Aorta (tissue), 5 donors: ENCODE results near the gene TTC21B. TPM values are rescaled to one million over a fixed set of nuclear protein-coding genes. Genes with fewer than 3 reads are reported as not detected.

Experiments
- ATAC-seq: fragments of 200-7000 bp; cut with Tn5 transposase; one replicate; pipeline ENCODE4 v1.9.1; 2022; ENCODE audit warnings: moderate library complexity; ENCODE audit not compliant: low FRiP score
- DNase-seq, 2 donors: peaks; one replicate each; pipeline ENCODE4 v3.0.0-alpha.2; 2020
- H3K27ac ChIP-seq, 2 donors: one replicate each; pipeline ENCODE4 v1.5.1; 2013; ENCODE audit warnings: low read length in 2 of 2, mild to moderate bottlenecking in 2 of 2, moderate library complexity in 2 of 2, control low read depth in 1 of 2, inconsistent platforms in 1 of 2, low read depth in 1 of 2
- H3K27me3 ChIP-seq, 2 donors: one replicate each; pipeline ENCODE4 v1.6.1; 2013; ENCODE audit warnings: control low read depth in 1 of 2, low read length in 1 of 2, mild to moderate bottlenecking in 1 of 2, moderate library complexity in 1 of 2; ENCODE audit not compliant: insufficient read depth in 2 of 2, control insufficient read depth in 1 of 2
- H3K36me3 ChIP-seq, 2 donors: one replicate each; pipeline ENCODE4 v1.6.1; 2013; ENCODE audit warnings: control low read depth in 1 of 2, low read length in 1 of 2, mild to moderate bottlenecking in 1 of 2; ENCODE audit not compliant: insufficient read depth in 2 of 2, control insufficient read depth in 1 of 2
- H3K4me1 ChIP-seq, 2 donors: one replicate each; pipeline ENCODE4 v1.6.1; 2013; ENCODE audit warnings: low read length in 2 of 2, control low read depth in 1 of 2, mild to moderate bottlenecking in 1 of 2, moderate library complexity in 1 of 2; ENCODE audit not compliant: insufficient read depth in 2 of 2, control insufficient read depth in 1 of 2
- H3K4me3 ChIP-seq, 2 donors: one replicate each; pipeline ENCODE4 v1.5.1; 2013; ENCODE audit warnings: low read length in 2 of 2, control low read depth in 1 of 2, mild to moderate bottlenecking in 1 of 2
- H3K9me3 ChIP-seq: one replicate; pipeline ENCODE4 v1.6.1; 2013; ENCODE audit warnings: mild to moderate bottlenecking, low read length; ENCODE audit not compliant: control insufficient read depth
- WGBS, 2 donors: extraction: QIAGEN DNeasy Blood & Tissue Kit; methylation state at CpG; one replicate each; pipeline ENCODE4 v1.1.7; 2013; 5-methylcytosine and 5-hydroxymethylcytosine counted together
- intact Hi-C, 2 donors: fragments of 100-400 bp; cut with DNase I; formaldehyde crosslinking; loops; one replicate each; pipeline versions ENCODE4 v1.14.2 to v1.15.0; 2022
- polyA plus RNA-seq, 2 donors: library from polyadenylated mRNA; stranded (reverse); fragments of 200-250 nt; gene quantifications; one replicate each; pipeline ENCODE4 v1.2.3, GENCODE V29; 2013
- total RNA-seq, 2 donors: library from RNA; stranded (reverse); fragmentation: NEBNext Ultra II Directional; extraction: Animal tissue kit (Norgen Biotek cat#: 25700); gene quantifications; one replicate each; pipeline ENCODE4 v1.2.1, GENCODE V29; 2021
- donor health status: healthy with polysubstance abuse.
- donor health status: Bipolar disorder and iron deficiency.
- donor health status: DM: no; HTN: no; CAD: no.
- donor health status: DM: no; HTN: no; CAD: no.
- donor health status: DM: yes; HTN: yes; CAD: no.

TTC21B gene
- total and polyA plus RNA-seq, 4 donors = 3.1 to 31.8 (median 16.9) TPM

DNA sequence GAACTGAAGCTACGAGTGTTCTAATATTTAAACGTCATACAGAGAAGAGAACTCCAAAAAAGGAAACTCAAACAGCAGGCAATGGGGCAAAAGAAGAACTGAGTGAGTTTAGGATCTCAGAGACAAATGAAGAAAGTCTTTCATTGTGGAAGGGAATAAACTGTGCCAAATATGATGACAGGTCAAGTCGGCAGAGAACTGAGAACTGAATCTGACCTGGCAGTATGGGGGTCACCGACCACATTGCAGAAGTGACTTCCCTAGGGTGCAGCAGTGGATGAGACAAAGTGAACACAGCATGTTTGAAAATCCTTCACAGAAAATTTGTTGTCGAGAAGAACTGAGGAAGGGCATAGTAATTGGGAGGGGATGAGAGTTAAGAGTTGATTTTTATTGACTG is 55.9 kb downstream of the TTC21B start:
- H3K9me3 ChIP-seq = no peaks in the 10 kb centered on the region
- DNase-seq (peak in 1 of 2 donors; percentile 47), ATAC-seq (no peak)
- H3K4me1 ChIP-seq = peaks cover 0 to under 1% of the 10 kb centered on the region in 2 donors
- 58 to 67% methylated on average over 5 of the region's 5 CpGs for WGBS, 2 donors
- H3K27ac ChIP-seq = no peak overlapping the region
- H3K36me3 ChIP-seq = peaks cover 0 to 8% of the 10 kb centered on the region in 2 donors
- intact Hi-C loops = no loop called here
- no peak overlapping the region for H3K4me3 ChIP-seq
- H3K27me3 ChIP-seq = no peaks in the 10 kb centered on the region

DNA sequence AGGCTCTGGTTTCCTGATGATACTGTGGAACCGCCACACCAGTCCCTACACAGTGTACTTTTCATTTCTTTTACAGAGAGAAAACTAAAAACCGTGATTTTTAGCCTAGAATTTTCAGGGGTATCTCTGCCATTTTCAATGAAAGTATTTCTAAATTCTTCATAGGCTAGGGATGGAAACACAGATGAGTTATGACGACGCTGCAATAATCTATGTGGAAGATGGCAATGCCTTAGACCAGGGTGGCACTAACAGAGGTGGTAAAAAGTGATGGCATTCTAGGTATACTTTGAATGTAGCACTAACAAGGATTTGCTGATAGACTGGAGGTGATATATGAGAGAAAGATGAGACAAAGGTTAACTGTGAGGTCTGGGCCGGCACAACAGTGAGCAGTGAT is 56.5 kb downstream of the TTC21B start:
- H3K27me3 ChIP-seq = no peaks in the 10 kb centered on the region
- H3K9me3 ChIP-seq = no peaks in the 10 kb centered on the region
- DNase-seq (no peak), ATAC-seq (no peak)
- no peaks in the 10 kb centered on the region for H3K4me1 ChIP-seq
- H3K36me3 ChIP-seq = peaks cover 0 to 8% of the 10 kb centered on the region in 2 donors
- no peak overlapping the region for H3K27ac ChIP-seq
- WGBS, 2 donors = 91 to 94% methylated on average over 5 of the region's 5 CpGs
- no peak overlapping the region for H3K4me3 ChIP-seq
- intact Hi-C loops = no loop called here

- H3K4me3 ChIP-seq = no peak overlapping the region
- DNase-seq (no peak), ATAC-seq (no peak)
- no peaks in the 10 kb centered on the region for H3K4me1 ChIP-seq
- peaks cover 0 to 8% of the 10 kb centered on the region in 2 donors for H3K36me3 ChIP-seq
- intact Hi-C loops = no loop called here
- no peak overlapping the region for H3K27ac ChIP-seq
- WGBS, 2 donors = 95% methylated on average over 1 of the region's 1 CpG
- H3K9me3 ChIP-seq = no peaks in the 10 kb centered on the region
- H3K27me3 ChIP-seq = no peaks in the 10 kb centered on the region
These were observed 57.6 kb downstream of the TTC21B start for GRCh38 chr2:165895974-165896373.

- Histone ChIP-seq H3K36me3 (peaks cover 0 to 6% of the 10 kb centered on the region in 2 donors), H3K4me3 (no peak overlapping the region), H3K27me3 (no peaks in the 10 kb centered on the region), H3K9me3 (no peaks in the 10 kb centered on the region), H3K27ac (no peak overlapping the region), H3K4me1 (no peaks in the 10 kb centered on the region)
- intact Hi-C loops = no loop called here
- ATAC-seq (no peak), DNase-seq (no peak)
- WGBS, 2 donors = 94 to 96% methylated on average over 4 of the region's 4 CpGs
These were observed 60.0 kb downstream of the TTC21B start for GRCh38 chr2:165893556-165893955.

GRCh38 chr2:165892526-165892925 is 61.0 kb downstream of the TTC21B start:
- 86 to 88% methylated on average over 6 of the region's 6 CpGs for WGBS, 2 donors
- ATAC-seq = no peak
- intact Hi-C loops = no loop called here
- no peak overlapping the region for H3K27ac ChIP-seq
- H3K4me1 ChIP-seq = no peaks in the 10 kb centered on the region
- H3K36me3 ChIP-seq = peaks cover 0 to 6% of the 10 kb centered on the region in 2 donors
- no peak overlapping the region for H3K4me3 ChIP-seq
- H3K9me3 ChIP-seq = no peaks in the 10 kb centered on the region
- no peaks in the 10 kb centered on the region for H3K27me3 ChIP-seq
- no peak for DNase-seq

DNA sequence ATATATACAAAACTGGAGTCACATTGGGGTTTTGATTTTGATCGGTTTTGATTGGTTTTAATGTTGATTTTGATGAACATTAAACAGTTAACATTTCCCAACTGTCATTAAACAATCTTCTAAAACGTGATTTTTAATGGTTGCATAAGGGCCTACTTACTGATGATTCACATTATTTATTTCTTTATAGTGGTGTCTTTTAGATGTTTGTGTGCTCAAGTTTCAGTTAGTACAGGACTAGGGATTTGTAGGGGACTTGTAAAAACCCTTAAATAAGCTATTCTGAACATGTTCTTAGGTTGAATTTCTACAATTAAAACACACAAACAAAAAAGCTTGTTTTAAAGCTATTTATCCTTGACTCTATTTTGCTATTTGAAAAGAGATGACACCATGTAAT is 61.6 kb downstream of the TTC21B start:
- no peak for ATAC-seq
- WGBS, 2 donors = 67 to 70% methylated on average over 2 of the region's 2 CpGs
- H3K27me3 ChIP-seq = no peaks in the 10 kb centered on the region
- no peaks in the 10 kb centered on the region for H3K9me3 ChIP-seq
- intact Hi-C loops = no loop called here
- H3K4me1 ChIP-seq = no peaks in the 10 kb centered on the region
- peaks cover 0 to 2% of the 10 kb centered on the region in 2 donors for H3K36me3 ChIP-seq
- no peak overlapping the region for H3K4me3 ChIP-seq
- H3K27ac ChIP-seq = no peak overlapping the region
- DNase-seq = no peak

GRCh38 chr2:165891345-165891744 is 62.2 kb downstream of the TTC21B start:
- intact Hi-C loops = no loop called here
- WGBS, 2 donors = 97 to 100% methylated on average over 1 of the region's 1 CpG
- no peak overlapping the region for H3K27ac ChIP-seq
- no peaks in the 10 kb centered on the region for H3K4me1 ChIP-seq
- no peak for ATAC-seq
- H3K36me3 ChIP-seq = peaks cover 0 to 5% of the 10 kb centered on the region in 2 donors
- H3K4me3 ChIP-seq = no peak overlapping the region
- no peaks in the 10 kb centered on the region for H3K9me3 ChIP-seq
- H3K27me3 ChIP-seq = no peaks in the 10 kb centered on the region
- DNase-seq = no peak

- DNase-seq (no peak), ATAC-seq (no peak)
- intact Hi-C loops = no loop called here
- Histone ChIP-seq H3K27me3 (no peaks in the 10 kb centered on the region), H3K4me1 (no peaks in the 10 kb centered on the region), H3K4me3 (no peak overlapping the region), H3K9me3 (no peaks in the 10 kb centered on the region), H3K36me3 (peaks cover 0 to 7% of the 10 kb centered on the region in 2 donors), H3K27ac (no peak overlapping the region)
These were observed 63.8 kb downstream of the TTC21B start for GRCh38 chr2:165889798-165890197.

- intact Hi-C loops = no loop called here
- Histone ChIP-seq H3K9me3 (no peaks in the 10 kb centered on the region), H3K4me1 (no peaks in the 10 kb centered on the region), H3K36me3 (peaks cover 0 to 7% of the 10 kb centered on the region in 2 donors), H3K27me3 (no peaks in the 10 kb centered on the region), H3K27ac (no peak overlapping the region), H3K4me3 (no peak overlapping the region)
- no peak for DNase-seq
- WGBS, 2 donors = 84 to 89% methylated on average over 1 of the region's 1 CpG
- no peak for ATAC-seq
These were observed 64.4 kb downstream of the TTC21B start for GRCh38 chr2:165889158-165889557.
